ENCODE results near the gene ITGB3. TPM values are rescaled to one million over a fixed set of nuclear protein-coding genes. Genes with fewer than 3 reads are reported as not detected.
A peak's percentile ranks its signal among the peaks of the same experiment; 100 is the strongest.

The ITGB3 gene
- total RNA-seq, 2 donors from 2014 or later: 1.9 to 15.4 TPM

DNA sequence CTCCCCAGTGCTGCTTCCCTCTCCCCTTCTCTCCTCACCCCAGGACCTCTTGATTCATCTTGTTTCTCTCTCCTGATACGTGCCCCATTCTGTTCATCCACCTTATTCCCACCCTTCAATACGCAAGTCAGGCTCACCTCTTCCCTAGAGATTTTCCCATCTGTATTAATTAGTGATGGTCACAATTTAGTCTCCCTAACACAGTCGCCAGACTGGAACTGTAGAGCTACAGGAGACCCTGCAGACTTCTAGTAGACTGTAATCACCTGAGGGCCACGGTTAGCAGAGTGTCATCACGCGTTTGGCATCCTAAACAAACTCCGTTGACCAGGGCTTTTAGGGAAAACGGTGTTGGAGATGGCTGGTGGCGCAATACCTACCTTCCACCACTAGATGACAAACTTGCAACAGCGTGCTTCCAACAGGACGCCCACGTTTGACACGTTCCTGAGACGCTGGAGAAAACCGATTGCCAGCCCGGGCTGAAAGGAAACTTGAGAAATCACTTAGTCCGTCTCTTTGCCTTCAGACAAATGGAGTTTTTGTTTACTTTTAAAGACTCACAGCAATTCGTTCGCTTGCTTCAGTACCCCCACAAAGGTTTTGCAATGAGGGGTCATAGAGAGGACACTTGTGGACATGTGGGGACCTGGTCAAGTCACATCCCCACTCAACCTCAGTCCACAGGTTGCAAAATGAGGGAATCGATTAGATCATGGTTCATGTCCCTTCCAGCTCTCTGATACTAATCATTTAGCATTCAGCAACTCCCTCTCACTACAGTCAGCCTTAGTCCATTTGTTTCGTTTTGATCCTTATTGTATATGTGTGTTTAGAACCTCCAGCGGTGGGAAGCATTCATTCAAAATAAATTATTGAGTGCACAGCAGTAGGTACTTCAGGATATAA, 23.8 kb upstream of the ITGB3 start:
- Histone ChIP-seq H3K36me3 (no peaks in the 10 kb centered on the region), H3K27me3 (no peaks in the 10 kb centered on the region), H3K4me3 (no peak overlapping the region), H3K4me1 (peaks cover 4% of the 10 kb centered on the region), H3K9ac (ENCODE audit: low read depth in 2 of 2, low read length in 2 of 2) (peak overlapping the region in 1 of 2 donors; percentile 42), H3K27ac (peak overlapping the region; percentile 15), H3K9me3 (no peaks in the 10 kb centered on the region)
- TF ChIP-seq, protein P1, sequence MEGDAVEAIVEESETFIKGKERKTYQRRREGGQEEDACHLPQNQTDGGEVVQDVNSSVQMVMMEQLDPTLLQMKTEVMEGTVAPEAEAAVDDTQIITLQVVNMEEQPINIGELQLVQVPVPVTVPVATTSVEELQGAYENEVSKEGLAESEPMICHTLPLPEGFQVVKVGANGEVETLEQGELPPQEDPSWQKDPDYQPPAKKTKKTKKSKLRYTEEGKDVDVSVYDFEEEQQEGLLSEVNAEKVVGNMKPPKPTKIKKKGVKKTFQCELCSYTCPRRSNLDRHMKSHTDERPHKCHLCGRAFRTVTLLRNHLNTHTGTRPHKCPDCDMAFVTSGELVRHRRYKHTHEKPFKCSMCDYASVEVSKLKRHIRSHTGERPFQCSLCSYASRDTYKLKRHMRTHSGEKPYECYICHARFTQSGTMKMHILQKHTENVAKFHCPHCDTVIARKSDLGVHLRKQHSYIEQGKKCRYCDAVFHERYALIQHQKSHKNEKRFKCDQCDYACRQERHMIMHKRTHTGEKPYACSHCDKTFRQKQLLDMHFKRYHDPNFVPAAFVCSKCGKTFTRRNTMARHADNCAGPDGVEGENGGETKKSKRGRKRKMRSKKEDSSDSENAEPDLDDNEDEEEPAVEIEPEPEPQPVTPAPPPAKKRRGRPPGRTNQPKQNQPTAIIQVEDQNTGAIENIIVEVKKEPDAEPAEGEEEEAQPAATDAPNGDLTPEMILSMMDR (IDR thresholded peaks at IDR 0.05): peak; percentile 98
- intact Hi-C loops (cut with DNase I): loop anchor here (2.0 kb wide), 1 partner anchor 85 kb away; no protein-coding TSS in a partner anchor
- DNase-seq: peak; percentile 85

DNA sequence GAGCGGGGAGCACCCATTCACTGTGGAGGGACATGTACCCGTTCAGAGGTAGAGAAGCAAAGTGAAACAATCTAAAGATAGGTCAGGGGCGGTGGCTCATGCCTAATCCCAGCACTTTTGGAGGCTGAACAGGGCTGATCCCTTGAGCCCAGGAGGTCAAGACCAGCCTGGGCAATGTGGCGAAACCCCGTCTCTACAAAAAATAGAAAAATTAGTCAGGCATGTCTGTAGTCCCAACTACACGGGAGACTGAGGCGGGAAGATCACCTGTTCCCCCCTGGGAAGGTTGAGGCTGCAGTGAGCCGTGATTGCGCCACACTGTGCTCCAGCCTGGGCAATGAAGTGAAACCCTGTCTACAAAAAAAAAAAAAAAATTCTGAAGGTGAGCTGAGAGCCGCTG, 22.8 kb upstream of the ITGB3 start:
- H3K27ac ChIP-seq: no peak overlapping the region
- intact Hi-C loops (cut with DNase I): no loop called here
- H3K4me3 ChIP-seq: no peak overlapping the region
- TF ChIP-seq, protein P1 (IDR thresholded peaks at IDR 0.05): no peak
- no peak overlapping the region for H3K9ac ChIP-seq (ENCODE audit: low read depth in 2 of 2, low read length in 2 of 2)
- H3K4me1 ChIP-seq: peaks cover 4% of the 10 kb centered on the region
- H3K36me3 ChIP-seq: no peaks in the 10 kb centered on the region
- no peaks in the 10 kb centered on the region for H3K27me3 ChIP-seq
- no peaks in the 10 kb centered on the region for H3K9me3 ChIP-seq
- DNase-seq: no peak

DNA sequence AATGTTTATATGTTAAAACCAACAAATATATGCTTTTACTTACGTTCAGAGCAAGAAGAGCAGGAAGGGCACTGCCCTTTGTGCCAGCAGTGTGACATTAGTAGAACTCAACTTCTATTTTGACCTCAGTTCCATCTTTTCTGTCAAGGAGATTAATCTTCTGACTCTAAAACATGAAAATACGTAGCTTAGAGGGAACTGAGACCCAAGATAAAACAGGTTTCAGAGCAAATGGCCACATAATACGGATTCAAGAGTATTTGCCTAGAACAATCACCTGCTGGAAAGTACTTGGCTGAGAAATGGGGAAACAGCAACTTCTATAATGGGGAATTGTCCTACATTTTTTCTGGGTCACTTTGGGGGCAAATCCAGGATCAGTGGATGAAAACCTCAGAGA, 22.3 kb upstream of the ITGB3 start:
- no peaks in the 10 kb centered on the region for H3K36me3 ChIP-seq
- H3K27ac ChIP-seq: no peak overlapping the region
- DNase-seq: no peak
- no peak overlapping the region for H3K4me3 ChIP-seq
- no peaks in the 10 kb centered on the region for H3K9me3 ChIP-seq
- no peak overlapping the region for H3K9ac ChIP-seq (ENCODE audit: low read depth in 2 of 2, low read length in 2 of 2)
- no peaks in the 10 kb centered on the region for H3K27me3 ChIP-seq
- TF ChIP-seq, protein P1 (IDR thresholded peaks at IDR 0.05): no peak
- peaks cover 4% of the 10 kb centered on the region for H3K4me1 ChIP-seq
- intact Hi-C loops (cut with DNase I): no loop called here

DNA sequence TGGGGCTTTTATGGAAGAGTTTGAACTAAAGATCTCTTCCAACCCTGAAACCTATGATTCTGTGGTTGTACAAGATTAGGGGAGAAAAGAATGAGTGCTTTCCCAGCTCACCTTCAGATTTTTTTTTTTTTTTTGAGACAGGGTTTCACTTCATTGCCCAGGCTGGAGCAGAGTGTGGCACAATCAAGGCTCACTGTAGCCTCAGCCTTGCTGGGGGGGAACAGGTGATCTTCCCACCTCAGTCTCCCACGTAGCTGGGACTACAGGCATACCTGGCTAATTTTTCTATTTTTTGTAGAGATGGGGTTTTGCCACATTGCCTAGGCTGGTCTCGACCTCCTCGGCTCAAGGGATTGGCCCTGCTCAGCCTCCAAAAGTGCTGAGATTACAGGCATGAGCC, 21.8 kb upstream of the ITGB3 start:
- peaks cover 4% of the 10 kb centered on the region for H3K4me1 ChIP-seq
- H3K27ac ChIP-seq: no peak overlapping the region
- H3K36me3 ChIP-seq: no peaks in the 10 kb centered on the region
- TF ChIP-seq, protein P1 (IDR thresholded peaks at IDR 0.05): no peak
- intact Hi-C loops (cut with DNase I): no loop called here
- no peak overlapping the region for H3K4me3 ChIP-seq
- no peak for DNase-seq
- H3K9ac ChIP-seq (ENCODE audit: low read depth in 2 of 2, low read length in 2 of 2): no peak overlapping the region
- H3K9me3 ChIP-seq: no peaks in the 10 kb centered on the region
- H3K27me3 ChIP-seq: no peaks in the 10 kb centered on the region

DNA sequence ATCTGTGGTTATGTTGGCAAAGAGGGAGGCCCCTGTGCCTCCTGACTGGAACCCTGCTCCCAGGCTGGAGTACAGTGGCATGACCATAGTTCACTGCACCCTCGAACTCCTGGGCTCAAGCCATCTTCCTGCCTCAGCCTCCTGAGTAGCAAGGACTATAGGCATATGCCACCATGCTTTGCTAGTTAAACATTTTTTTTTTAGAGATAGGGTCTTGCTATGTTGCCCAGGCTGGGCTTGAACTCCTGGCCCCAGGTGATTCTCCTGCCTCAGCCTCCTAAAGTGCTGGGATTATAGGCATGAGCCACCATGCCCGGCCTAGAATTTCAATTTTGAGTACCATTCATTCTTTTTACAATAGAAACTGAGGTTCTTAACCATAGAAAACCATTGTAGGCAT, 21.2 kb upstream of the ITGB3 start:
- H3K27ac ChIP-seq: no peak overlapping the region
- no peaks in the 10 kb centered on the region for H3K36me3 ChIP-seq
- TF ChIP-seq, protein P1 (IDR thresholded peaks at IDR 0.05): no peak
- no peak overlapping the region for H3K4me3 ChIP-seq
- no peaks in the 10 kb centered on the region for H3K27me3 ChIP-seq
- DNase-seq: no peak
- peaks cover 4% of the 10 kb centered on the region for H3K4me1 ChIP-seq
- H3K9ac ChIP-seq (ENCODE audit: low read depth in 2 of 2, low read length in 2 of 2): no peak overlapping the region
- intact Hi-C loops (cut with DNase I): no loop called here
- no peaks in the 10 kb centered on the region for H3K9me3 ChIP-seq

Measured in colonic mucosa (tissue), 4 donors.